GM12878 (cell line): ENCODE results near the gene DMPK.
A peak's percentile ranks its signal among the peaks of the same experiment; 100 is the strongest.

Source experiments
- CHD2 ChIP-seq: IDR thresholded peaks from 2 replicates; pipeline ENCODE4 v1.6.1; 2011; ENCODE audit warnings: low read depth, low read length, improper control_type of control experiment, borderline replicate concordance
- CTCF ChIP-seq, 3 experiments: IDR thresholded peaks in 2 of 3; conservative IDR thresholded peaks in 1 of 3; 2 replicates each; pipeline ENCODE4 v1.5.1; 2011; ENCODE audit warnings: low read depth in 3 of 3, low read length in 3 of 3, mild to moderate bottlenecking in 3 of 3, control low read depth in 2 of 3, moderate library complexity in 2 of 3, inconsistent platforms in 1 of 3, mixed read lengths in 1 of 3; ENCODE audit not compliant: control insufficient read depth in 2 of 3, insufficient read depth in 1 of 3; ENCODE audit errors: extremely low read depth in 1 of 3
- EP300 ChIP-seq, 2 experiments: fragments of 150-350 bp in 1 of 2; IDR thresholded peaks; 2 replicates each; pipeline ENCODE4 v1.6.1; 2011 to 2012; ENCODE audit warnings: low read depth in 2 of 2, low read length in 2 of 2, borderline replicate concordance in 1 of 2, improper control_type of control experiment in 1 of 2, inconsistent platforms in 1 of 2; ENCODE audit not compliant: control insufficient read depth in 1 of 2
- NFXL1 ChIP-seq: fragments of 450-650 bp; IDR thresholded peaks from 2 replicates; pipeline ENCODE4 v1.6.1; 2017; ENCODE audit warnings: antibody characterized with exemption, mild to moderate bottlenecking, borderline replicate concordance
- NR2C2 ChIP-seq: IDR thresholded peaks from 2 replicates; pipeline ENCODE4 v1.6.1; 2011; ENCODE audit warnings: borderline replicate concordance, low read depth; ENCODE audit not compliant: control insufficient read depth, insufficient read length
- POLR2A ChIP-seq: IDR thresholded peaks from 2 replicates; pipeline ENCODE4 v1.6.1; 2011; ENCODE audit warnings: low read depth, mild to moderate bottlenecking, low read length
- POLR2AphosphoS5 ChIP-seq: IDR thresholded peaks from 2 replicates; pipeline ENCODE4 v1.6.1; 2011; ENCODE audit warnings: mild to moderate bottlenecking, low read length, inconsistent platforms
- ZBTB11 ChIP-seq: fragments of 450-650 bp; formaldehyde crosslinking; IDR thresholded peaks from 2 replicates; pipeline ENCODE4 v1.5.0; 2022; ENCODE audit warnings: mild to moderate bottlenecking, missing genetic modification characterization
- ZNF24 ChIP-seq: fragments of 450-650 bp; IDR thresholded peaks from 2 replicates; pipeline ENCODE4 v1.6.1; 2017; ENCODE audit warnings: antibody characterized with exemption, mild to moderate bottlenecking

- no peak for TF ChIP-seq CTCF (IDR thresholded peaks at IDR 0.05 in 2 of 3, conservative IDR thresholded peaks at IDR 0.05 in 1 of 3; ENCODE audit: control insufficient read depth in 2 of 3, extremely low read depth in 1 of 3, insufficient read depth in 1 of 3, low read depth in 3 of 3, low read length in 3 of 3)
- TF ChIP-seq POLR2A, result peak; percentile 45
- TF ChIP-seq NR2C2, result no peak
- TF ChIP-seq POLR2AphosphoS5, result no peak
- no peak for TF ChIP-seq CHD2
- TF ChIP-seq EP300 (IDR thresholded peaks at IDR 0.05; ENCODE audit: borderline replicate concordance in 1 of 2, control insufficient read depth in 1 of 2, low read depth in 2 of 2, low read length in 2 of 2), result no peak
- TF ChIP-seq NFXL1, result no peak
- no peak for TF ChIP-seq ZBTB11 (CRISPR knock-in tag)
- no peak for TF ChIP-seq ZNF24
Measured at GRCh38 chr19:45774765-45775164, 7.5 kb downstream of the DMPK start.
